Measurements from ENCODE around the gene RAD51D. TPM values are rescaled to one million over a fixed set of nuclear protein-coding genes. Genes with fewer than 3 reads are reported as not detected.

RAD51D gene
- polyA plus RNA-seq, 4 donors, result 10.9 to 12.9 (median 11.3) TPM

Other genes with a start within 250 kb of the RAD51D start
- 1 to 10 TPM; 4.6 to 4.9 (median 4.6) TPM for gene CCT6B, start 158.4 kb downstream of the RAD51D start, polyA plus RNA-seq (ENCODE audit: insufficient read length in 4 of 4)
- 10 to 100 TPM; 25.1 to 26.6 (median 26.1) TPM for gene ZNF830, start 158.3 kb downstream of the RAD51D start, polyA plus RNA-seq (ENCODE audit: insufficient read length in 4 of 4)
- 10 to 100 TPM; 32.9 to 37.9 (median 34.3) TPM for gene LIG3, start 139.3 kb downstream of the RAD51D start, polyA plus RNA-seq (ENCODE audit: insufficient read length in 4 of 4)
- gene RFFL, start 56.2 kb downstream of the RAD51D start, polyA plus RNA-seq (ENCODE audit: insufficient read length in 4 of 4), result 10 to 100 TPM; 20.8 to 26.1 (median 23.2) TPM
- under 1 TPM in 2 of 4 donors, not detected in 2; 0.17 to 0.30 TPM for gene FNDC8, start 1.8 kb upstream of the RAD51D start, polyA plus RNA-seq (ENCODE audit: insufficient read length in 4 of 4)
- 10 to 100 TPM; 15.8 to 20.8 (median 18.8) TPM for gene NLE1, start 22.4 kb upstream of the RAD51D start, polyA plus RNA-seq (ENCODE audit: insufficient read length in 4 of 4)
- under 1 TPM; 0.10 to 0.26 (median 0.16) TPM for gene UNC45B, start 28.0 kb upstream of the RAD51D start, polyA plus RNA-seq (ENCODE audit: insufficient read length in 4 of 4)
- gene SLC35G3, start 74.5 kb upstream of the RAD51D start, polyA plus RNA-seq (ENCODE audit: insufficient read length in 4 of 4), result under 1 TPM in 1 of 4 donors, not detected in 3; 0.09 TPM
- 10 to 100 TPM; 11.5 to 17.6 (median 15.3) TPM for gene SLFN5, start 123.2 kb upstream of the RAD51D start, polyA plus RNA-seq (ENCODE audit: insufficient read length in 4 of 4)

All from right renal pelvis (tissue), 4 donors.